KOPT-K1 (cell line): Measurements from ENCODE around the gene ADAMTSL1.

Source experiments
- H3K27ac ChIP-seq: fragments of 200-600 bp; sonication (generic); 2 replicates; pipeline ENCODE4 v1.5.1; 2016; ENCODE audit warnings: antibody characterized with exemption, mild to moderate bottlenecking, low read depth, low read length; ENCODE audit not compliant: poor library complexity, severe bottlenecking
- H3K36me3 ChIP-seq: fragments of 200-600 bp; sonication (generic); 2 replicates; pipeline ENCODE4 v1.5.1; 2017; ENCODE audit warnings: antibody characterized with exemption, mild to moderate bottlenecking, low read length, moderate library complexity; ENCODE audit not compliant: insufficient read depth
- H3K9me3 ChIP-seq: fragments of 200-600 bp; sonication (generic); 2 replicates; pipeline ENCODE4 v1.5.1; 2017; ENCODE audit warnings: antibody characterized with exemption, low read length, mild to moderate bottlenecking; ENCODE audit not compliant: insufficient read depth, poor library complexity, severe bottlenecking

Gene ADAMTSL1

DNA sequence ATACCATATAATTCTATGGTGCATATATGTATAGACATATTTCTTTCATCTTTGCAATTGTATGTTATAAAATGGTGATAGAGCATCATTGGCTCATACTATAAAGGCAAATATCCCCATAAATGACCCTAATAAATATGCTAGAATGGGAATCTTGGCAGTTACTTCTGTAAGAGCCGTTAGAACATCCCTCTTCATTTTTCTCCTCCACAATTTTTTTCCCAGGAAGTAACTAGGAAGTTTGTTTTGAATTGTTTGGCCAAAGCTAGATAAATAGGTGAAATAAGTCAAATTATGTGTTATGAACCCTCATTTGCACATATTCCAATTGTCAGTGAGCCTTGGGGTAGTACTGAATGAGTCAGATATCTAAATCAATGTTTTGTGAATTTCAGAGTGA lies 209.9 kb downstream of the ADAMTSL1 start:
- no peaks in the 10 kb centered on the region for H3K36me3 ChIP-seq

DNA sequence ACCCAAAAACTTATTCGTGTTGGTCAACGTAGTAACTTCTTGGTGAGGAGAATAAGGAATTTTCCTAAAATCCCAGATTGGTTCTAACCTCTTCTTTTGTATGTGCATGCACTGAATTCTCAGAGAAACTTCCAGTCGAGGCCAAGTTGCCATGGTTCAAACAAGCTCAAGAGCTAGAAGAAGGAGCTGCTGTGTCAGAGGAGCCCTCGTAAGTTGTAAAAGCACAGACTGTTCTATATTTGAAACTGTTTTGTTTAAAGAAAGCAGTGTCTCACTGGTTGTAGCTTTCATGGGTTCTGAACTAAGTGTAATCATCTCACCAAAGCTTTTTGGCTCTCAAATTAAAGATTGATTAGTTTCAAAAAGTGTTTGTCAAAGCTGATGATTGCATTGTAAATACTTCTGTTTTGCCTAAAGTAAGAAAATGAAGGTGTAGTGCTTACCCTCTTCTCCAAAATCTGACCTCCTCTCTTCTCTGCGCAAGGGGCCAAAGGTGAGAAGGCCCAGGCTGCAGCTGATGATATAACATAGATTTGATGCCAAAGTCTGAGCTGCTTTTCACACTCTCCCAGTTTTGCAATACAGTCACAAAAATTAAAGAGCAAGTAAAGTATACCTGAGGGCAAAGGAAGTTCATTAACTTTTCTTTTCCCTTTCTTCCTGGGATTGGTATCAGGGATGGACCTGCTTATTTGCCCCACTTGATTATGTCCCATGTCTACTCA lies 210.8 kb downstream of the ADAMTSL1 start:
- H3K36me3 ChIP-seq = no peaks in the 10 kb centered on the region
- H3K9me3 ChIP-seq = no peaks in the 10 kb centered on the region
- no peak overlapping the region for H3K27ac ChIP-seq

More for the DNA sequence above, 209.9 kb downstream of the ADAMTSL1 start:
- no peaks in the 10 kb centered on the region for H3K9me3 ChIP-seq
- H3K27ac ChIP-seq = no peak overlapping the region

DNA sequence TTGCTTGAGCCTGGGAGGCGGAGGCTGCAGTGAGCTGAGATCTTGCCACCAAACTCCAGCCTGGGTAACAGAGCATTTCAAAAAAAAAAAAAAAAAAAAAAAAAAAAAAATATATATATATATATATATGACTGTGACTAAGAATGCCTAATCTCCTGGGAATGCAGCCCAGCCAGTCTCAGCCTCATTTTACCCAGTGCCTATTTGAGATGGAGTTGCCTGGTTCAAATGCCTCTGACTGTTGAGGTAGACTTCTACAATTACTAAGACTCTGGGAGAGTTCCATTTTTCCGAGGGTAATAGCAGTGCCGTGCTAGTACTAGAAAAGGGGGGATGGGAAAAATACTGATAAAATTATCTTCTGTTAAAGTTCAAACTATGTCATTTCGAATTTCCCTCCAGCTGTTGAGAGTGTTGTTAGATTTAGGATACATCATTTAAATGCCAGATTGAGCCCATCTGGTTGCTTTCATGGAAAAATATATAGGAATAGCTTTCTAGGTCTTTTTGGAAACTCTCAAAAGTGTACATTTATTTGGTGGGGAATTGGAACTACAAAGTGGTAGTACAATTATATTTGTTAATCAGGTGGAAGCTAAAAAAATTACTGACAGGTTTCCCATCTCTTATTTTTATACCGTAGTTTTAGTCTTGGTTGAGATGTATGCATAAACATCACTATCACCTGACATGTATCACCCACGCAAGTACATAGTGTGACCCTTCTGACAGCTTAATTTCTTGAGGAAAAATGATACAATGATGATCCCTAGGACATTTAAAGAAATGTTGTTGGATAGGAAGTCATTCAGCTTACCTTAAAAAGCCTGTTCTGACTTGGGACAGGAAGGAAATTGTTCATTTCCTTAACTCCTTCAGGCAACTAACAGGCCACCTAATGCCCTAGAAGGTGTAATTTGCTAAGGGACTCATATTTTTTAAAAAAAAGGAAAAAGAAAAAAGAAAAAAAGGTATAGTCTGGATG lies 214.9 kb downstream of the ADAMTSL1 start:
- no peak overlapping the region for H3K27ac ChIP-seq
- no peaks in the 10 kb centered on the region for H3K9me3 ChIP-seq
- no peaks in the 10 kb centered on the region for H3K36me3 ChIP-seq

- no peak overlapping the region for H3K27ac ChIP-seq
- no peaks in the 10 kb centered on the region for H3K36me3 ChIP-seq
- peaks cover 6% of the 10 kb centered on the region for H3K9me3 ChIP-seq
Measured at GRCh38 chr9:18689921-18690320, 216.0 kb downstream of the ADAMTSL1 start.

- no peaks in the 10 kb centered on the region for H3K36me3 ChIP-seq
- peaks cover 14% of the 10 kb centered on the region for H3K9me3 ChIP-seq
- H3K27ac ChIP-seq = no peak overlapping the region
Measured at GRCh38 chr9:18692268-18692667, 218.3 kb downstream of the ADAMTSL1 start.

DNA sequence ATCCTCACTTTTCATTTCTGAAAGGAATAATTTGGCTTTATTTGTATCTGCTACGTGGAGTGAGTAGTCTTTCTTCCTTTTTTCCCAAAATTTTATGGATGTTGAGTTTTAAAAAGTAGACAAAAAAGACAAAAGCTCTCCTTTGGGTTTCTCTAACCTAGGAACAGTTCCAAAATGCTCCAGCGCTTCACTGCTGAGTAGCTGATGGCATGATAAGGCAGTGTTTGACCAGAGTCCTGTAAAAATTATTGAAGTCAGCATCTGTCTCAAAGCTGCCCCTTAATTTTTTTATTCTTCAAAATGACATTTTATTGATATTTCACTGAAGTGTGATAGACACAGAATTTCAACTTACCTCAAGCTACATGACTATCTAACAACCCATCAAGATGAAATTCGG lies 219.0 kb downstream of the ADAMTSL1 start:
- H3K36me3 ChIP-seq = no peaks in the 10 kb centered on the region
- peaks cover 14% of the 10 kb centered on the region for H3K9me3 ChIP-seq

GRCh38 chr9:18694959-18695668 lies 221.2 kb downstream of the ADAMTSL1 start:
- Histone ChIP-seq H3K27ac (no peak overlapping the region), H3K9me3 (peaks cover 14% of the 10 kb centered on the region), H3K36me3 (no peaks in the 10 kb centered on the region)

More for the DNA sequence above, 219.0 kb downstream of the ADAMTSL1 start:
- H3K27ac ChIP-seq = no peak overlapping the region

DNA sequence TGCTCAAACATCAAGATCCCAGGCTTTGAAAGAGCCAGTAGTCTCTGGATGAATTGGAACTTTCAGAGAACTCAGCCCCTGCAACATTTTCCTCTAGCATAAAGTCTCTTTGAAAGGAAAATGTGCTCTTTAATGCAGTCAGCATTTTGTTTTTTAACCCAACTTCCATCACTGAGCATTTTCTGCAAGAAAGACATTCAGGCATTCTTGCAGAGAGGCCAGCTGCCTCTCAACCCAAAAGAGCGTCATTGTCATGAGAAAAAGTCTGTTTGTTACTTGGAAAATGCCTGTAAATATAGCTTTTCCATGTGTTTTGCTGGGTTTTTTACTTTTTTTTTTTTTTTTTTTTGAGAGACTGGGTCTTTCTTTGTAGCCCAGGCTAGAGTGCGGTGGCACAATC lies 225.0 kb downstream of the ADAMTSL1 start:
- H3K9me3 ChIP-seq = peaks cover 14% of the 10 kb centered on the region
- H3K27ac ChIP-seq = no peak overlapping the region
- no peaks in the 10 kb centered on the region for H3K36me3 ChIP-seq

DNA sequence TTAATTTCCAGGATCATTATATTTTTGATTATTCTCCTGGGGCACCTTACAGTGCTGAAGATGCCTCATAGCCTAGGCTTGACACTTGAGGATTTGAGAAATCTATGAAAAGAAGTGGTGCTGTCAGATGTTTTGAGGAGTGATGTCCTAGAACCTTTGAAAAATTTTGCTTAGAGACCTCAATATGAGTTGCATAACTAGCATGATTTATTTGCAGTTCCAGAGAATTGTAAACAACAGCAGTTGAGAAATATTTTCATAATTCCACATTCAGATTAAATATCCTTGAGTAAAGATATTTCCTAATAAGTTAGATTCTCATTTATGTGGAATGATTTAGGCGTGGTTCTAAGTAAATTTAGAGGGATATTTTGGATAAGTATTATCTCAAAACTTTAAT lies 225.8 kb downstream of the ADAMTSL1 start:
- Histone ChIP-seq H3K27ac (no peak overlapping the region), H3K9me3 (peaks cover 9% of the 10 kb centered on the region), H3K36me3 (no peaks in the 10 kb centered on the region)

DNA sequence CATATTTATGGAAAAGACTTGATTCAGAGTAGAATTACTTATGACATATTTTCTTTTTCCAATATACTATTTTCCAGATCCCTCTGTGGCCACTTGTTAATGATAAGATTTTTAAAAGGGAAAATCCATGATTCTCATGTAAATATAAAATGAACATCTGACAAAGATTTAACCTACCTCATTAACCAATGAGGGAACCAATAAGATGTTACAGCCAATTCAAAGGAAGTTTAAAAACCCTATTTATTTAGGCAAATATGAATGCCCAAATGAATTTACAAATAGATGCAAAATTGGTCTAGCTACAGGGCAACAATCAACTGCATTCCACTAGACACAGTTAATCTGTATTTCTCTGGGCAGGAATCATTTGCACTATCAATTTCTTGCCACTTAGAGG lies 226.8 kb downstream of the ADAMTSL1 start:
- H3K36me3 ChIP-seq = no peaks in the 10 kb centered on the region
- H3K27ac ChIP-seq = no peak overlapping the region
- no peaks in the 10 kb centered on the region for H3K9me3 ChIP-seq

DNA sequence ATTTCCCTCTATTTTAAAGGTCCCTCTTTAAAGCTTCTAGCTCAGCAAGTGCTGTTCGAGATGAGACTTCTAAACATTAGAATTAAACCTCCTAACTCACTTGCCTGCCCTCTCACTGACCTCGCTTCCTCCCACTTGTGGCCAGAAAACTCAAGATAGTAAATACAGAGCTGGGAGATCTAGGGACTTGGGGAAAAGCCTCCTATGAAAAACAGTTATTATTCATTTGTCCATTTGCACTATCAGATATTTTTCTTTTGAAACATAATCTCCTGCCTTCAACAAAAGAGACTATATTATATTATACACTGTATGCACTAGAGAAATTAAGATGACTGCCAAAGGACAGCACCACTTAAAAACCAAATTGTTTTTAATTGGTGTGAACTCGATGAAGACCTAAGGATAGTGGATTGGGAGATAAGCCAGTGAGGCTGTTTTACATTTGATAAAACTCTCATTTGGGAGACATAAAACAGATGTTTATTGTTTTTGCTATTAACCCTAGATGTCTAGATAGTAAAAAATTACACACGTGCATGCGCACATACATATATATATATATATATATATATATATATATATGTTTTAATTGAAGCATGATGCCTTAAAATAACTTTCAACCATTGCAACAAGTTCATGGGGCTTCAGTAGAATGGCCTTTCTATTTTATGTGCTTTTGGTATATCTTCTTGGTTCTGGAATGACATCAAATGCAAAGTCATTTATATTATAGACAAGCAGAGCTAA lies 229.4 kb downstream of the ADAMTSL1 start:
- Histone ChIP-seq H3K27ac (no peak overlapping the region), H3K9me3 (no peaks in the 10 kb centered on the region), H3K36me3 (no peaks in the 10 kb centered on the region)

- no peak overlapping the region for H3K27ac ChIP-seq
- no peaks in the 10 kb centered on the region for H3K9me3 ChIP-seq
- no peaks in the 10 kb centered on the region for H3K36me3 ChIP-seq
Measured at GRCh38 chr9:18703901-18704379, 230.0 kb downstream of the ADAMTSL1 start.

- H3K27ac ChIP-seq = no peak overlapping the region
- H3K36me3 ChIP-seq = no peaks in the 10 kb centered on the region
- H3K9me3 ChIP-seq = no peaks in the 10 kb centered on the region
Measured at GRCh38 chr9:18705796-18706392, 231.9 kb downstream of the ADAMTSL1 start.

DNA sequence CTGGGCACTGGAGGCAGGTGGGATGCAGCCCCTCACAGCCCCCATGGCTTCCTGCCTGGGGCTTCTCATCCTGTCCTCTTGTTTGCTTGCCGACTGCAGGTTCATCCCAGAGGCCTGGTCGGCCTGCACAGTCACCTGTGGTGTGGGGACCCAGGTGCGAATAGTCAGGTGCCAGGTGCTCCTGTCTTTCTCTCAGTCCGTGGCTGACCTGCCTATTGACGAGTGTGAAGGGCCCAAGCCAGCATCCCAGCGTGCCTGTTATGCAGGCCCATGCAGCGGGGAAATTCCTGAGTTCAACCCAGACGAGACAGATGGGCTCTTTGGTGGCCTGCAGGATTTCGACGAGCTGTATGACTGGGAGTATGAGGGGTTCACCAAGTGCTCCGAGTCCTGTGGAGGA lies 232.7 kb downstream of the ADAMTSL1 start:
- no peak overlapping the region for H3K27ac ChIP-seq
- no peaks in the 10 kb centered on the region for H3K9me3 ChIP-seq
- no peaks in the 10 kb centered on the region for H3K36me3 ChIP-seq
